Superior temporal gyrus (tissue), 1 donor: ENCODE data around the gene TSPAN18.

Experiments used
- DNase-seq: peaks from one replicate; pipeline ENCODE4 v3.0.0-alpha.2; 2016; ENCODE audit errors: extremely low spot score

Gene TSPAN18

DNA sequence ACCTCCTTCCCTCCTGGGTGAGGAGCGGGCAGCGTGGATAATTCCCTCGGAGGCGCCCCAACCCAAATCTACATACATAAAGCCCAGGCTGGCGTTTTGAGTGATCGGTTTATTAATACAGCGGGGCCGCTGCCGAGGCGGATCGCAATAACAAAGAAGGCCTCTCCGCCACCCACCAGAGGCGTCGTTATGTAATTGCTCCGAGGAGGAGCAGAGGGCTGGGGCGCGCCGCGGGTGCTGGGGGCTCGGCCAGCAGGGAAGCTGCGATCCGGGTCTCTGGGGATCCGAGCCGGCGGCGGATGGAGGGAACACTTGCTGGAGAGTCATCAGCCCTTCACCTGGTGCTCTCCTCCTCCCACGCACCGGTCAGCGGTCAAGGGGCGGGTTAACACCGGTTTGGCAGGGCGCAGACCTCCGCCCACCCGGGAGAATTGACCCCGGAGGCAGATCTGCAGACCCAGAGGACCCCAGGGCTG lies 230.3 kb downstream of the TSPAN18 start:
- DNase-seq = no peak

DNA sequence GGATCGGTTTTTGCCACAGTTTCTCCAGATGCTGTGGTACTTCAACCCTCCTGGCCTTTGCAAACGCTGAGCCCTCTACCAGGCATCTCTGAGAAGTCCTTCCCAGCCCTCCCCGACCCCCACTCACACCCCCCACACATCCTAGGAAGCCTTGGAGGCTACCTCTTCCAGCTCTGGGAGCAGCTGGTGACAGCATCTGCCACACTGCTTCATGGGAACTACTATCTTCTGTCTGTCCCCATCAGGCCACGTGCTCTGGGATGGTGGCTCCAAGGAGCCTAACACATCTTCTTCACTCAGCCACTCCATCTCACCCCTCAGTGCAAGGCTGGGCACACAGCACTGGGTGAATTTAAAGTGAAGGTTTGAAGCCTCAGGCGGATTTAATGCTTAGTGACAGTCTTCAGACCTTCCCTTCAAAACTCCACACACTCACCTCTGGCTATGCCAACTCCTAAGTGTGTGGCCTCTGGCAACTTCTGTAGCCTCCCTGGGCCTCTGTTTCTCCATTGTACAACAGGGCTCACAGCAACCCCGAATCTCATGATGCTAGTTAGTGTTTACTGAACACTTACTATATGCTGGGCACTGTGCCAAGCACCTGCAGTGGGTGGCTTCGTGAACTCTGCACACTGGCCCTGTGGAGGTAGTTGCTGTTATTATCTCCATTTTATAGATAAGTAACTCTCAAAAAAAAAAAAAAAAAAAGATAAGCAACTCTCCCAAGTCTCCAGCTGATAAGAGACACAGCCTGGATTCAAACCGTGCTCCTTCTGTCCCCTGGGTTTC lies 231.2 kb downstream of the TSPAN18 start:
- DNase-seq = no peak

DNA sequence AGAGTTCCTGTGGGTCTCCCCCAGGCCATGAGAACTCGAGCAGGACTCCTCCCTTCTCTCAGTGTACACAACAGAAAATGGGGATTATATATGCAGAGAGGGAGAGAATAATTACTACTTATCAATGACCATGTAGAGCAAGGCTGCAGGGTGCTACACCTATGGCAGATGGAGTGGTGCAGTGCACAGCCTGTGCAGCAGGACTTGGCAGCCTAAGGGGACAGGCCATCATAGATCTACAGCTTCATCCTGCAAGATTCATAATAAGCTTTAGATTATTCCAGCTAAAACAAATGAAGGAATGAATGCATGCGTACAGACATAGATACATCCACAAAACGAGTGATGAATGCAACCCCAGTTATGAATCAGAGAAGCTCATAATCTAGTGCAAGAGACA lies 232.3 kb downstream of the TSPAN18 start:
- no peak for DNase-seq

DNA sequence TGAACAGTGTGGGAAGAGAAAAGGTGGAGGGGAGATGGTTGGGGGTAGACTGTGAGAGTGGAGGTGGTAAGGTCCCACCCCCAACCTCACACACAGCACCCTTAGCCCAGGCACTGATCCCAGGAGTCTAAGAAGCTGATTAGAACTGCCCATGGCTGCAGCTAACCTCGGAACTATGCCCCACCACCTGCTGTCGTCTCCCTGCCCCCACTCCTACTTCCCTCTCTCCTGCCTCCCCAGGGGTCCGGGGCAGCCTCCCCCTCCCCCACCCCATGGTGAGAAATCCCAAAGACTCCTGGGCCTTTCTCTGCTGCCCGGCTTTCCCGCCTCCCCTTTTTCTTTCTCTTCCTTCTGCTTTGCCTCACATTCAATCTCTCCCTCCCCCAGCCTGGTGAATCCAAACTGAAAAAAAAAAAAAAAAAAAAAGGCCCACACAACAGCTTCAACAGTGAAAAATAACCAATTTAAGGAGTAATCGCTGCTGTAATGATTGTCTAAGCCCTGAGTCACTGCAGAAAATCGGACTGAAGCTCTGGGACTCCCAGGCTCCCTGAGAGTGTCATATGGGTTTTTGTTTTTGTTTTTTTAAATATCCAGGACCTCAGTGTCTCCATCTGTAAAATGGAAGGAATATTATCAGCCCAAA lies 233.6 kb downstream of the TSPAN18 start:
- DNase-seq = no peak

DNA sequence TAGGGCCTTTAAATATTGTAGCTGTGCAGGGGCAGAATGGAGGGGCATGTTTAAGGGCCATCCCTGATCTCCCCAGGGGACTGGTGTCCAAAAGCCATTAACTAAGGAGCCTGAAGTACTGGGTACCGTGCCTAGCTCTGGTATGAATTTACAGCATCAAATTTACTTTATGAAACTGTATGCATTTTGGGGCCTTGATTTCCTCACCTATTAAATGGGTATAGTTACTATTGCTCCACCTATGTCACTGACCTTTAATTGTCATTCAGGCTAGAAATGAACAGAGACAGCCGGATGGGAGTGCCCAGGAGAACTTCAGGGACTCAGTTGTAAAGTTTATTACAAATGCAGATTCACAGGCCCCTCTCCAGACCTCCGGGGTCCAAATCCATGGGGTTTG lies 235.7 kb downstream of the TSPAN18 start:
- DNase-seq = no peak

DNA sequence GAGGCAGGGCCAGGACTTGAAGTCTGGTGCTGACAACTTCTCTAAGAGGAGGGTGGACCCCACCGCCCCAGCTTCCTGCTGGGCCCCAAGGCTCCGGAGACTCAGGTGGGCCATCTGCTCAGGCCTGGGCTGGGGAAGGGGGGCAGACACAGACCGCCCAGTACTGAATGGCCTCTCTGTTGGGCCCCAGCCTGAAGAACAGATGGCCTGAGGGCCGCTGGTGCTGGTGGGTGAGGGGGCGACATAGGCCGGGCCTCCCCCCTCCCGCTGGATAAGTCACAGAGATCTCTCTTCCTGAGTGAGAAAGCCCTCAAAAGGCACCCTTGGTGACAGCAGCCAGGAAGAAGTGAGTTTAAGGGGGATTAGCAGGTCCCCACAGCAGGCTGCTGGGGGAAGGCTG lies 236.4 kb downstream of the TSPAN18 start:
- DNase-seq = no peak

DNA sequence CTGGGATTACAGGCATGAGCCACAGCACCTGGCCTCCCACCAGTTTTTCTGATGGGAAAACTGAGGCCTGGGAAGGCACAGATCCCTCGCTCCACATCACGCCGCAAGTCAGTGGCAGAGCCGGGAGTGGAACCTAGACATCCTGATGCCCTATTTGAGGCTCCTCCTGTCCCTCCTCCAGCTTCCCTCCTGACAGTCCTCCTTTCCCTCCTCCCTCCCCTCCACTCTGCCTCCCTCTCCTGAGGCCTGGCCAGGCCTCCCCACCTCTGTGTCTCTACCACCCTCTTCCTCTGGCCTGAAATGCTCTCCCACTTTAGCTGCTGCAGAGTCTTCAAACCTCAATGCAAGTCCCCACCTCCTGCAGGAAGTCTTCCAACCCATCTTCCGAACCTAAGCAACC lies 237.2 kb downstream of the TSPAN18 start:
- DNase-seq = no peak

DNA sequence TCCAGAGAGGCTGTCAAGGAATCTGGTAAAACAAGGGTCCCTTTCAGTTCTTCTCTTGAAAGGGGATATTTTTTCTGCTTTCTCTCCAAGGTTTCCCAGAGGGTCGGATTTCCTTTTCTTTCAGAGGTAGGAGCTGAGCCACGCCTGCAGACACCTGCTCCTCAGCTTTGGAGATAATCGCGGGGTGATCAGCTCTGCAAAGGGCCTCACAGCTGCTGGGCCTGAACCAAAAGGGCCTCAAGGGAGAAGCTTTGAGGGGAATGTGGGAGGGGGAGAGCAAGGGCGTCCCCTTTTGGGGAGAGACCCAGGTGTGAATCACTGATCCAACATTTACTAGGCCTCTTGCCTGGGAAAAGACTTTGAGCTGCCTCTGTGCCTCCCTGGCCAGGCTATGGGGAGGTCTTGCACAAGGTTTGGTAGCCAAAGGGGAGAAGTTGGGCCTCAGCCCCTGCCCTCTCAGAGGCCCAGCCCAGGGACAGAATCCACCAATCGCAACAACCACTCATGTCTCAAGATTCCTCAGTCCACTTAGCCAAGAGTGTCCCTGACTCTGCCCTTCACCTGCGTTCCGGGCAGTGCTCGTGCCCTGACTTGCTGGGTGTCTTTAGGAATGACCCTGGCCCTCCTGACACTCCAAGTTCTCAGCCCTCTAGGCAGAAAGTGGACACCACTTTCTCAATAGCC lies 237.9 kb downstream of the TSPAN18 start:
- DNase-seq = no peak

DNA sequence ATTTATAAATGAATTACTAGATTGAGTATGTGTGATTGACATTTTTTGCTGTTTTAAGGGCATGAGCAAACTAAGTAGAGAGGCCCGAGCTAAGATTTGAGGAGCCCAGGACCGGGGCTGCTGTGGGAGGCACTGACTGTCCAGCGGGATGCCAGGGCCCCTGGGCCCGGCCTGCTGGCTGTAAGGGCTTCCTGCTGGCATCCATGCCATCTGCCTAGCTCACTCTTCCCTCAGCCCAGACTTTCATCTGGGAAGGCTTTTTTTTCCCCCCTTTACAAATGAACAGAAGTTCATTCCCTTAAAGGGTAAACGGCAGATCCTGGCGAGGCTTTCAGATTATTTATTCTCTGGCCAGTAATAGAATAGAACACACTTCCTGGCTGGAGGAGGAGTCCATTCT lies 239.9 kb downstream of the TSPAN18 start:
- no peak for DNase-seq

DNA sequence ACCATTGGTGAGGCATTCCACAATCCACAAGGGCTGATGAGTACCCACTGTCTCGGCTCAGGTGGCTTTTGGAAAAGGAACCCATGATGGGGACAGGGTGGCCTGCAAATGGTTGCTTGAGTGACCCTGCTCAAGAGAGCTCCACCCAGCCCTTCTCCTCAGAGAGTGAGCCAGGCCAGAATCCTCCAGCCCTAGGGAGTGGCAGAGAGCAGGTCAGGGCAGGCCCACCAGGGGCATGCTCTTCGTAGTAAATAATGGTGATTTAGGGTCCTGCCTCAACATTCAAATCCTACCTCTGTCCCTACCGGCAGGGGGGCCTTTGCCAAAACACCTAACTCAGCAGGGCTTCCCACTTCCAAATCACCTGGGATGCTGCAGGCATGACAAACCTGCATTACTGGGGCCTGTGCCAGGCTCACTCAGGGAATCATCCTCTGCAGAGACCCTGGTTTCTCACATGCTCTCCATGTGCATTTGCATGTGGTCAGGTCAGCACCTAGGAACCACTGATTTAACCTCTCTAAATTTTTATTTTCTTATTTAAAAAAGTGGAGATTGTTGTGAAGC lies 241.3 kb downstream of the TSPAN18 start:
- DNase-seq = no peak

DNA sequence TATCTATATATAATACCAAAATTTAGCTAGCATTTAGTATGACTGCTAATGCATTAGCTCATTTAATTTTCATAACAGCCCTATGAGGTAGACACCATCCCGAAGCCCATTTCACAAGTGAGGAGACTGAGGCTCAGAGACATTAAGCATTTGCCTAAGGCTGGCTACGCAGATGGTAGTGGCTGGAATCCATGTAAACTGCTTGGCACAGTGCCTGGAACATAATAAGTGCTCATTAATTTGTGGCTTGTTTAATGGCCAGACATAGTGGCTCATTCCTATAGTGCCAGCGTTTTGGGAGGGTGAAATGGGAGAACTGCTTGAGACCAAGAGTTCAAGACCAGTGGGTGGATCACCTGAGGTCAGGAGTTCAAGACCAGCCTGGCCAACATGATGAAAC lies 241.7 kb downstream of the TSPAN18 start:
- DNase-seq = no peak

DNA sequence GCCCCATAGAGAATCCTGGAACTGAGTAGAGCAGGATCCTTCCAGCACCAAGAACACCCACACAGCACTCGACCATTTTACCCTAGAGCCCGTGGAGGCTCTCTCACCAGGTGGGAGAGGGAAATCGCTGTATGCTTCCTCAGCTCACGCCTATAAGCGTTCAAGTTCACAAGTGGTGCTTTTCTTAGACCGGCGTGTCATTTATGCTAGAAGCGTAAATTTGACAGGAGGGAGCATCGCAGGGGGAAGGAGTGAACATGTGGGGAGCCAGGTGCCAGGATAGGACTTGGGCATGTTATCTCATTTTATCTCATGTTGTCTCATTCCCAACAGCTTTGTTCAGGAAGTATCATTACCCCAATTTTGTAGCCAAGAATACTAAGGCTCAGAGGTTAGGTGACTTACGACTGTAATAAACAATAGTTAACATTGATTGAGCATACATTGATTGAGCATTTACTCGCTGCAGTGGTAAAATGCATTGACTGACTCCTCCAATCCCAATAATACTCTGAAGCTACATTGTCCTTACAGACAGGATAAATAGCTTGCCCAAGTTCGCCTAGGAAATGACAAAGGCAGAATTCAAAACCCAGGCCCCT lies 243.0 kb downstream of the TSPAN18 start:
- no peak for DNase-seq

DNA sequence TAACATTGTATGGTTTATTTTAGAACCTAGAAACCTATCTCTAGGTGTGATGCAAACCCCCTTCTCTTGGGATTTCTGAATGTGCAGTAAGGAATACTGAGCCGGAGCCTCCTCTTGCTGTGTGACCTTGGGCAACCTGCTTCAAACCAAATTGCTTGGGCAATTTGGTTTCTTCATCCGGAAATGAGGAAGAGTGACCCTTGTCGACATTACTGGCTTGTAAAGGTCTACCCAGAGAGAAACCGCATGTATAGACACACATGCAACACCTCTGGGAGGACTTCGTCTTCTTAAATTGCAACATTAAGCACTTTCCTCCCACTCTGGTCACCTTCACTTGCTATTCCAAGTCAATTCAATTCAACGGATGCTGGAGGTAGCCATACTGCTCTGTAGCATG lies 243.5 kb downstream of the TSPAN18 start:
- no peak for DNase-seq

DNA sequence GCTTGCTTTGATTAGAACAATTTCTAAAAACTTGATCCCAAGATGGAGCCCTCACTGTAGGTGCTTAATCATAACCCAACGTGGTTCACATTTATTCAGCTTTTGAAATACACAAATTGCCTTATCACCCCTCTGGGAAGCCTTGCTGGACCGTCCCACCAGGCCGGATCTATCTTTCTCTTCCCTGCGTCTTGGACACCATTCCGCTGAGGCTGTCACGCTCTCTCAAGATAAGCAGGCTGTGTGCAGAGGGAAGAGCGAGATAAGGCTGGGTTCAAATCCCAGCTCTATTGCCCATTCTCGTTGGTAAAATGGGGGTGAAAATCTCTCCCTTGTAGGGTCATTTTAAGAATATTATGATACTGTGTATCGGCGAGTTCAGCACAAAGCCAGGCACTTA lies 244.4 kb downstream of the TSPAN18 start:
- DNase-seq = no peak

DNA sequence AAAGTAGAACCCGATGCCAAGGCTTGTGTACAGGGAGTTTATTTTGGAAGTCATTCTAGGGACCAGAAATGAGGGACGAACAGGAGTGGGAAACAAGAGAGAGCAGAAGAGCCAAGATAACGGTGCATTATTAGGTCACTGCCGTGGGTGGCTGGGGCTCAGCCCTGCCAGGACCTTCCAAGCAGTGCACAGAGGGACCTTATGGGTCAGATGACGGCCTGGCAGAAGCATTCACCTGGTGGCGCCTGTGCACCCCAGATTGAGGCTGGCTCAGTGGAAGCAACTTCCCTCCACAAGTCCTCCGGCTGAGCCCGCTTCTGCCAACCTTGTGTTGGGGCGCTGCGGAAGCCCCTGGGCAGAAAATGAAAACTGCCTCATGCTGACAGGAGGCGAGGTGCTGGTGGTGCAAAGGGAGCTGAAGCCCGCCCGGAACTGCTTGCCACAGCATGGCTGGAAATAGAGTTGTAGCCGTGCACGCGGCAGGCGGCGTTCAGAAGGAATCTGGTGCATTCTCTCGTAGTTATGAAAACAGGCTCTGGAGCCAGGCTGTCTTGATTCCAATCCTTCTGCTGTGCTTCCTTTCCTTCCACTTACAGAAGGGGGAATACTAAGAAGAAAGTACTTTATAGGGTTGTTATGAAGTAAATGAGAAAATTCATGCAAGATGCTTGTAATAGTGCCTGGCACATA lies 246.1 kb downstream of the TSPAN18 start:
- no peak for DNase-seq

DNA sequence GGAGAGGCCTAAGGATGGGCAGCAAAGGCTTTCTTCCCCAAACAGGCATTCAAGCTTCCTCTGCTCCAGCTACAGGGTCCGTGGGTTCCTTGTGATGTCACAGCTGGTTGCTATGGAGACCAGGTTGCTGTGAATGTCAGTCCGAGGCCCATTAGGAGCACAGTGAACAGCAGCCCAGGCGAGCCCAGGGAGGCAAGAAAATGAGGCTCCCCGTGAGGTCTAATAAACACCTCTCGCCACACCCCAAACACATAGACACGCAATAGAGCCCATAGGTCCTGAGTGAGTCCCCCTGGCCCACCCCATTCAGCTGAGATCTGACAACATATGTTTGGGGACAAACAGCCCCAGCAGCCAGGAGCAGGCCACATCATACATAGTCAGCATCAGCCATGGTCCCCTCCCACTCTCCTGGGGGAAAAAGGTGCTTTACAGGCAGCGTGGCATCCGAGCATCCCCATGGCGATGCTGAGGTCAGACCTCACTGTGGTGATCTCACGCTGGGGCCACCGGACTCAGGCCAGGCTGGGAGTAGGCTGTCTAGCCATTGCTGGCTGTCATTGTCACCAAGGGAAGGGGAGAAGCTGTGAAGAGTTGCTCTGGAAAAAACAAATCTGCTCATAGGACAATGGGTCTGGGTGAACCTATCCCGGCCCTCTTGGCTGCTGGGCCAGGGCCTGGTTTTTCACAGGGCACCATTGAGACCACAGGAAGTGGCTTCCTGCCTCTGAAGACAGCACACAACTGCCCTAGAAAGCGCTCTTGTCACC lies 247.1 kb downstream of the TSPAN18 start:
- DNase-seq = no peak

DNA sequence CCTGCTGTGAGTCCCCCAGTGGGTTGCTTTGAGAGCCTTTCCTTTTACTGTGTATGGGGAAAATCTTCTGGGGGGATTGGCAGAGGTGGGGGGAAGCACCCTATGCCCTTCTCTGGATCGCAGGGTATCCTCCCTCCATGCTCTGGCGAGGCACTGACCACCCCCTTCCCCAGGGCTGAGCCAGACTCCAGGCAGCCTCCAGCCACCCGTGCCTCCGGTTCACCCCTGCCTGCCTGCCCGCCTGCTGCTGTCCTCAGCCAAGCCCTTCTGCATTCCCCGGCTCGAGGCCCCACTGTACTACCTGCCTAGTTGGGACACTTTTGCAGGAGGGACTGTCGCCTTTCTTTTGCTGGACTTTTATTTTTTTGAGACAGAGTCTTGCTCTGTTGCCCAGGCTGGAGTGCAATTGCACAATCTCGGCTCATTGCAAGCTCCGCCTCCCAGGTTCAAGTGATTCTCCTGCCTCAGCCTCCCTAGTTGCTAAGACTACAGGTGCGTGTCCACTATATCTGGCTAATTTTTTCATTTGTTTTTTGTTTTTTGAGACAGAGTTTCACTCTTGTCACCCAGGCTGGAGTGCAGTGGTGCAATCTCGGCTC lies 247.7 kb downstream of the TSPAN18 start:
- no peak for DNase-seq

DNA sequence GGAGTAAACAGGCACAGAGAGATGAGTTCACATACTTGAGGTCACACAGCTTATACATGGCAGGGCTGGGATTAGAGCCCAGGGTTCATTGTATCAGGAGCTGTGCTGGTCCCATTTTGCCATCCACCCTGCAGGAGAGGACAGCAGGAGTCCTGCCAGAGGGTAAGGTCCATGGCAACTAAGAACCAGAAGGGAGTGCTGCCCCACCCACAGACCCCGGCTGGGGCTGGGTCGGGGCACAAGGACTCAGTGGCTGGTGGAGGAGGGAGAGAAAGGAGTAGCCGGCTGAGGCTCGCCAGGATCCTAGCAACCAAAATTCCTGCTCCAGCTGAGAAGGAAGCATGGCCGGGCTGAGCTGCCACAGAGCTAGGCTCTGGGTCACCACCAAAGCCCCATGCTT lies 249.8 kb downstream of the TSPAN18 start:
- DNase-seq = no peak

DNA sequence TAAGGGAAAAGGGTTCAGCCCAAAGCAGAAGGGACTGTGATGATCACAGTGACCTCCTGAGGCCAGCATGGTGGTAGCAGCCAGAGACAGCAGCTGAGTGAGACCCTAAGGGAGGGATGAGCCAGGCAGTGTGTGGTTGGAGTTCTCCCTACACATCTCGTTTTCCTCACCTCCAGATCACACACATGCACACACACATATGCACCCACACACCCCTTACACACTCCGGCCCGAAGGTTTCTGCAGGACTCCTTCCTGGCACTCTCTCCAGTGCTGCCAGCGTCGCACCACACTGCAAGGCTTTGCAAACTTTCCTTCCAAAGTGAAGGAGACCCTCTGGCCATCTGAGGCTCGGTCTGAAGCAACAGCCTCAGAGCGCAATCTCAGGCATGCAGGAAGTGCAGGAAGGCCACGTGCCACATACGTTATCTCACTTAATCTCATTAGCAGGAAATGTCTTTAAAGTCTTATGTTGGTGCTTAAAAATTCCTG lies 250.8 kb downstream of the TSPAN18 start:
- no peak for DNase-seq

DNA sequence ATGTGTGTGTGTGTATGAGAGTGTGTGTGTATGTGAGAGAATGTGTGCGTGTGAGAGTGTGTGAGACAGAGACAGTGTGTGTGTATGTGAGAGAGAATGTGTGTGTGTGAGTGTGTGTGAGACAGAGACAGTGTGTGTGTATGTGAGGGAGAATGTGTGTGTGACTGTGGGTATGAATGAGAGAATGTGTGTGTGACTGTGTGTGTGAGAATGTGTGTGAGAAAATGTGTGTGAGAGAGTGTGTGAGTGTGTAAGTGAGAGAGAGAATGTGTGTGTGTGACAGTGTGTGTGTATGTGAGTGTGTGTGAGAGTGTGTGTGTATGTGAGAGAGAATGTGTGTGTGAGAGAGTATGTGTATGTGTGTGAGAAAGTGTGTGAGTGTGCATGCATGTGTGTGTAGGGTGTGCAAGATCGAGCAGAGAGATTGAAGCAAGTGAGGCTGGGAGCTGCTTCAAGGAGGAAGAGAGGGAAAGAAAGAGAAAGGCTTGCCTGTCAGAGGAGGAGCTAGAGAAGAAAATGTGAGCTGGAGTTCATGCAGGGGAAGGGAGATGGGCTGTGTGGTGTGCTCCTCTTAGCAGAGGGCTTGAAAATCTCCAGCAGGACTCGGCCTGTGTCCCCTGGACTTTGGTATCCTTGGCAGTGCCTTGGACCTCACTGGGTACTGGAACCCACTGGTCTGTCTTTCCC lies 251.7 kb downstream of the TSPAN18 start:
- DNase-seq = no peak
